ENCODE results near the gene WDPCP. TPM values are rescaled to one million over a fixed set of nuclear protein-coding genes. Genes with fewer than 3 reads are reported as not detected.
"Not testable (repeated sequence)": the region's sequence is repeated elsewhere in the genome, so short reads cannot be mapped to it uniquely, and the experiment has no call there.

Gene WDPCP
- total and polyA plus RNA-seq, 2 experiments from 2014 or later: 8.8 to 20.4 TPM

GRCh38 chr2:63484481-63484880 lies 103.8 kb downstream of the WDPCP start (continued):
- TF ChIP-seq POLR2AphosphoS5 (IDR thresholded peaks at IDR 0.05; ENCODE audit: low read depth) (no peak), REST (IDR thresholded peaks at IDR 0.05; ENCODE audit: unreplicated experiment) (no peak), CREB1 (CRISPR knock-in tag; IDR thresholded peaks at IDR 0.05; ENCODE audit: low read depth) (no peak), JUNB (IDR thresholded peaks at IDR 0.05; ENCODE audit: unreplicated experiment) (no peak)
- TF ChIP-seq, protein P1, sequence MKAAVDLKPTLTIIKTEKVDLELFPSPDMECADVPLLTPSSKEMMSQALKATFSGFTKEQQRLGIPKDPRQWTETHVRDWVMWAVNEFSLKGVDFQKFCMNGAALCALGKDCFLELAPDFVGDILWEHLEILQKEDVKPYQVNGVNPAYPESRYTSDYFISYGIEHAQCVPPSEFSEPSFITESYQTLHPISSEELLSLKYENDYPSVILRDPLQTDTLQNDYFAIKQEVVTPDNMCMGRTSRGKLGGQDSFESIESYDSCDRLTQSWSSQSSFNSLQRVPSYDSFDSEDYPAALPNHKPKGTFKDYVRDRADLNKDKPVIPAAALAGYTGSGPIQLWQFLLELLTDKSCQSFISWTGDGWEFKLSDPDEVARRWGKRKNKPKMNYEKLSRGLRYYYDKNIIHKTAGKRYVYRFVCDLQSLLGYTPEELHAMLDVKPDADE (IDR thresholded peaks at IDR 0.05): no peak

GRCh38 chr2:63477686-63478085 lies 110.6 kb downstream of the WDPCP start:
- Histone ChIP-seq H3K36me3 (ENCODE audit: insufficient read depth) (no peaks in the 10 kb centered on the region), H3K4me1 (ENCODE audit: insufficient read depth) (no peaks in the 10 kb centered on the region), H3K27me3 (ENCODE audit: insufficient read depth) (no peaks in the 10 kb centered on the region), H3K4me2 (no peak overlapping the region), H3K4me3 (no peak overlapping the region), H3K9me2 (ENCODE audit: insufficient read depth) (no peaks in the 10 kb centered on the region; the same call in 1 of the 2 replicates), H3K27ac (ENCODE audit: low read depth) (no peak overlapping the region), H4K20me1 (replicated peaks; ENCODE audit: insufficient read depth) (no peaks in the 10 kb centered on the region), H3F3A (replicated peaks; ENCODE audit: low read depth) (no peaks in the 10 kb centered on the region), H2AFZ (no peak overlapping the region), H3K79me2 (replicated peaks; ENCODE audit: insufficient read depth) (no peaks in the 10 kb centered on the region)
- TF ChIP-seq CREB1 (CRISPR knock-in tag; IDR thresholded peaks at IDR 0.05; ENCODE audit: low read depth) (no peak), ZNF462 (CRISPR knock-in tag; IDR thresholded peaks at IDR 0.05) (peak; percentile 85), EZH2 (IDR thresholded peaks at IDR 0.05; ENCODE audit: low read depth, unreplicated experiment) (no peak), ZNF114 (CRISPR knock-in tag; IDR thresholded peaks at IDR 0.05) (no peak), EZH2phosphoT487 (IDR thresholded peaks at IDR 0.05; ENCODE audit: unreplicated experiment) (no peak), ZNF331 (CRISPR knock-in tag; IDR thresholded peaks at IDR 0.05; ENCODE audit: low read depth) (no peak), STAT1 (IDR thresholded peaks at IDR 0.05; ENCODE audit: unreplicated experiment) (no peak)
- no peak overlapping the region for H3K27ac Mint-ChIP-seq
- no peak overlapping the region for H3K4me3 Mint-ChIP-seq
- ATAC-seq (peak; percentile 49; the same call in 2 of the 3 replicates), DNase-seq (ENCODE audit: low spot score) (no peak)
- peaks cover 3% of the 10 kb centered on the region for H3K27me3 Mint-ChIP-seq (ENCODE audit: insufficient read depth, low read depth, poor library complexity)
- no peaks in the 10 kb centered on the region for H3K9me3 Mint-ChIP-seq
- peaks cover 9% of the 10 kb centered on the region for H3K4me1 Mint-ChIP-seq
- H3K36me3 Mint-ChIP-seq (ENCODE audit: low read depth): peaks cover 4% of the 10 kb centered on the region; the same call in 2 of the 3 replicates

DNA sequence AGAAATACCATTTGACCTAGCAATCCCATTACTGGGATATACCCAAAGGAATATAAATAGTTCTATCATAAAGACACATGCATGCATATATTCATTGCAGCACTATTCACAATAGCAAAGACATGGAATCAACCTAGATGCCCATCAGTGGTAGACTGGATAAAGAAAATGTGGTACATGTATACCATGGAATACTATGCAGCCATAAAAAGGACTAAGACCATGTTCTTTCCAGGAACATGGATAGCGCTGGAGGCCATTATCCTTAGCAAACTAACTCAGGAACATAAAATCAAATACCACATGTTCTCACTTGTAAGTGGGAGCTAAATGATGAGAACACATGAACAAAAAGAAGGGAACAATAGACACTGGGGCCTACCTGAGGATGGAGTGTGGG lies 119.0 kb downstream of the WDPCP start:
- H3K4me1 ChIP-seq (ENCODE audit: insufficient read depth); DNase-seq (ENCODE audit: low spot score); H3K27ac ChIP-seq (ENCODE audit: low read depth); H3K9me2 ChIP-seq (ENCODE audit: insufficient read depth); H3K9me3 Mint-ChIP-seq; H3K4me3 Mint-ChIP-seq; H3K4me3 ChIP-seq; H3K4me2 ChIP-seq; H4K20me1 ChIP-seq (replicated peaks; ENCODE audit: insufficient read depth); H3K27me3 ChIP-seq (ENCODE audit: insufficient read depth); H3K79me2 ChIP-seq (replicated peaks; ENCODE audit: insufficient read depth); H3K27ac Mint-ChIP-seq; H2AFZ ChIP-seq; ATAC-seq; H3F3A ChIP-seq (replicated peaks; ENCODE audit: low read depth); H3K27me3 Mint-ChIP-seq (ENCODE audit: insufficient read depth, low read depth, poor library complexity); H3K36me3 ChIP-seq (ENCODE audit: insufficient read depth); H3K4me1 Mint-ChIP-seq: not testable (repeated sequence)
- peaks cover 31% of the 10 kb centered on the region for H3K36me3 Mint-ChIP-seq (ENCODE audit: low read depth)
